Fibroblast of peridontal ligament (primary cell): ENCODE data around the gene FIBP.
A peak's percentile ranks its signal among the peaks of the same experiment; 100 is the strongest.

ENCODE experiments used
- DNase-seq: peaks from one replicate; pipeline ENCODE4 v3.0.0-alpha.2; 2010; ENCODE audit errors: extremely low read depth

The FIBP gene

DNA sequence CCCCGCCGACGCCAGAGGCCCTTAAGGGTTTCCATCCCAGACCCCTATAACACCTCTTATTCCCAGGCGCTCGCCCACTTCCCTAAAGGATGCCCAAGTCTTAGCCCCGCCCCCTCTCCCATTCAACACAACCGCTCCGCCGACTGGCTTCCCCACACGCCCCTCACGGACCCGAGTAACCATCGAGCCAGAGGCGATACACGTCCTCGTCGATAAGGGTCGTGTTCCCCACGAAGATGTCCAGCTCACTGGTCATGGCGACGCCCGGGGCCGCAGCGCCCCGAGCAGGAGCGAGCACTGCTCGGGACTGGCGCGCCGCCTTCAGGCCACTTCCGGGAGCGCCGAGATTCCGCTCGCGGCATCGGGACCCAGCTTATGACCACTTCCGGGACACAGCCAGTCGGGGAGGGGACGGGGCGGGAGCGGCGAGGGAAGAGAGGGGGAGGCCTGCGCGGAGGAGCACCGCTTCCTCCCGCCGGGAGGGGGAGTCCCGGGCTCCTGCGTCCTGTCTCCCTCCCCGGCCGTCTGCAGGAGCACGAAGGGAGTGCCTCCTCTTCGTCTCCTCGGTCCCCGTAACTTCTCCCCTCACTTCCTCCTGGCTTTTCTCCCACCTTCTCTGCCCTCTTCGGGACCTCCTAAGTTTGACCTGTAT is at the start of gene FIBP:
Gene FIBP, minus strand, starts transcription at position 309 of the 652 bp plus-strand sequence. Its CDS starts 53 bp downstream, at position 256.
- peak; percentile 93 for DNase-seq

DNA sequence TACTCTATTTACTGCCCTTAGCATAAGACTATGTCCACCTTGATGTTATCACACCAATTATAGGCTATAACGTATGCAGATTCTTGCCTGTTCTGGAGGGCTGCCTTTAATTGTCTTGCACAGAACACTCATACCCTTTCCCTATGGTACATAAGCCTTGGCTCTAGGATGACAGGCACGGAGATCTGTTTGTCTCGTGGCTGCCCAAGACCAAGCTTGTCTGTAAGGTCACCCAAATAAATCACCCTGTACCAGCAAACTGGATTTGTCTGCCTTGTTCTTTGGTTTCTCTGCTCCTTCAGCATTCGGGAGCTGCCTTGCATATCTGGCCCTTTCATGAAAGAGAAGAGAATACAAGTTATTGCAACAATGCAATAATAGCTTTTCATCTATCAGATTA is 49.5 kb upstream of the FIBP start:
- DNase-seq, result no peak

DNA sequence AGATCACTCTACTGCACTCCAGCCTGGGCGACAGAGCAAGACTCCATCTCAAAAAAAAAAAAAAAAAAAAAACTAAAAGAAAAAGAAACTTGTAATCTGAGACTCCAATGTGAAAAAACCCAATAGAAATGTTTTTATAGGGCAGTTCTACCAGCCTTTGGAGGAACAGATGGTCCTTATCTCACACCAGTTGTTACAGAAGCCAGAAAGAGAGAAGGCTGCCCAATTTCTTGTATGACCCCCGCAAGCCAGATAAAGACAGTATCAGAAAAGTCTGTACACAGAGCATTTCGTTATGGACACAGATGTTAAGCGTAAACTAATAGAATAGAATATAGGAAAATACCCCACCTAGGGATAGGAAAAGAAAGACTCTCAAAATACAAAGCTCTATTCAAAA is 45.7 kb upstream of the FIBP start:
- peak; percentile 40 for DNase-seq

DNA sequence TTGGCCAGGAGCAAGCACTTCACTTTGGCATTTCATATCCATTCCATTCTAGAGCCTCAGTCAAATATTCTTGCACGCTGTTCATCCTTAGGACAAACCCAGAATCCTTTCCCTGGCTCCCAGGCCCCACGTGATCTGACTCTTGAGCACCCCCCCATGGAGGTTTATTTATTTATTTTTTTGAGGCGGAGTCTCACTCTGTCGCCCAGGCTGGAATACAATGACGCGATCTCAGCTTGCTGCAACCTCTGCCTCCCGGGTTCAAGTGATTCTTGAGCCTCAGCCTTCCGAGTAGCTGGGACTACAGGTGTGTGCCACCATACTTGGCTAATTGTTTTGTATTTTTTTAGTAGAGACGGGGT is 44.3 kb upstream of the FIBP start:
- peak; percentile 21 for DNase-seq

DNA sequence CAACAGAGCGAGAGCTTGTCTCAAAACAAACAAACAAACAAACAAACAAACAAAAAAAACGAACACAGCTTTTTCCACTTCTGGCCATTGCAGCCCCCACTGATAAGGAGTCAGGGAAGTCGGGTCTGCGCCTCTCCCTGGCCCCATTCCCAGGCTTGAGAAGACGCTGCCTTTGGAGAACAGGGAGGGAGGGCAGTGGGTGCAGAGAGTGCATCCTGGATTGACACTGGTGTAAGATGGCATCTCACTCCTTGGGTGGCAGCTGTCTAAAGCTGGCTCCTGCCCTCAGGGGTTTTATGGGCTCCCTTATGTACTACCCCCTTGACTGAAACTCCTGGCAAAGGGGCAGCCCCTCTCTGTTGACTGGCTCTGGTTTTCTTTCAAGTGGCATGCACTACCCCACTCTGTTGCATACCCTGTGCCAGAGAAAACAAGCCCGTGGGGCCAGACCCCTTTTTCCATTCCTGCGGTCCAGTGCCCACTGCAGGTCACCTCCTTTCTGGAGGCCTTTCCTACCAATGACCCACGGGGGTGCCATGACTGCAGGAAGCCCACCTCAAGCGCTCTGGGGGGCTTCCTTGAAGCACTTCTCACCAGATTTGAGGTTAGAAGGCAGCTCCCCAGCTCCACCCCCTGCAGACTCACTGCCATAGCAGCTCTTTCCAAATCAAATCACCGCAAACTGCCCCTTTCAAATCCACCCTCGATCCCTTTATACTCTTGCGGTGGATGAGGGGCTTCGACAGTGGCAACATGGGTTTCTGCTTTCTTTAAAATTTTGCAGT is 43.7 kb upstream of the FIBP start:
- DNase-seq, result no peak

DNA sequence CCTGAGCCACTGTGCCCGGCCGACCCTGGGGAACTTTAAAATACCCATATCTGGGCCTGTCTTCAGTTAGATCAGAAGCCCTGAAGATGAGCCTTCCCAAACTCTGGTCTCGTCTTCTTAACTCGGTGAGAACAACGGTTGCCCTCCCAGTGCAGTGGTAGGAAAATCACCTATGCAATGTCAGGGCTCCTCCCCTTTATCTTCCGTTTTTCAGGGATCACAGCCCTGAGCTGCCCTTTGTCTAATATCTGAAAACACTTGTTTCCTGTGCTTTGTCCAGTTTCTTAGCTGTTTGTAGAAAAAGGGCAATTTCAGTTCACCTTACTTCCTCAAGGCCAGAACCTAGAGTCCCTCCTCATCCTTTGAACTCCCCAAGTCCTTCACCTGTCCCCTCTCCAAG is 40.4 kb upstream of the FIBP start:
- DNase-seq, result no peak

DNA sequence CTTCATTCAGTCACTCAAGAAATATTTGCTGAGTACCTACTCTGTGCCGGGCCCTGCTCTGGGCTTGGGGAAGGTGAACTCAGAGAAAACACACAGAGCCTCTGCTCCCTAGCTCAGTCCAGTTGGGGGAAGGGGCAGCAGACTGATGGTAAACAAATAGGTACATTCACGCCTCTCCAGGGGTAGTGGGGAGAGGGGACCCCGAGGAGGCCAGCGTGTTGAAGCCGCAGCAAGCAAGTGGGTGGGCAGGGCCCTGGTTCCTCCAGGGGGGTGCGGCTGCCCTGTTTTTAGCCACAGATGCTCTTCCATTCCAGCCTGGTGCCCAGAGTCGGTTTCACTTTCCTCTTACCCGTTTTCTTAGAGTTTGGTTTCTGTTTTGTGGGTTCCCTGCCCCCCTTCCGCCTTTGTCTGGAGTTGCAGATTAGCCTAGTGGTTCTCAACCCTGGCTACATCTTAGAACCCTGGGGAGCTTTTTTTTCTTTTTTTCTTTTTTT is 39.7 kb upstream of the FIBP start:
- peak; percentile 70 for DNase-seq

DNA sequence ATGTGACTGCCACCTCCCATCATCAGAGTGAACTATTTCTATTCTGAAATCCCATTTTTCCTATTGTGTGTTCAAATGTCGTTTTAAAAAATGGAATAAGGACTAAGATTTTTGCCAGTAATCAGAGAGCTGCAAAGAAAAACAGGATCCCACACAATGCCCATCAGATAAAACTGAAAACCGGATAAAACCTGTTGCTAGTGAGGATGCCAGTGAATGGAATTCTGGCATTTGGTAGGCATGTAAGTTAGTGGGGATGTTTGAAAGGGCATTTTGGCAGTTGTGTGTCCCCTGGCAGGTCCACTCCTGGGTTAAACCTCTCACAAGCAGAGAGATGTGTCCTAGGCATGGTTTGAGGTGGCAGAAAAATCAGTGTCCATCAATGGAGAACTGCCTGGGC is 37.1 kb upstream of the FIBP start:
- no peak for DNase-seq

DNA sequence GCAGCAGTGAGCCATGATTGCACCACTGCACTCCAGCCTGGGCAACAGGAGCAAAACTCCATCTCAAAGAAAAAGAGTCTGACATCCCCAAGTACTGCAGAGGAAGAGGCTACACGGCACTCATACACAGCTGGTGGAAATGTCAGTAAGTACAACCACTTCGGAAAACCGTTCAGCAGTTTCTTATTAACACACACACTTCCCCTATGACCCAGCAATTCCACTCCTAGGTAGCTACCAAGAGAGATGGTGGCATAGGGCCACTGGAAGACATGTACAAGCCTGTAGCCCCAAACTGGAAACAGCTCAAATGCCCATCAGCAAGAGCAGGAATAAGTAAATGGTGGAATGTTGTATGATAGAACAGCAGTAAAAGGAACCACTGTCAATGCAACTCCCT is 34.3 kb upstream of the FIBP start:
- no peak for DNase-seq

DNA sequence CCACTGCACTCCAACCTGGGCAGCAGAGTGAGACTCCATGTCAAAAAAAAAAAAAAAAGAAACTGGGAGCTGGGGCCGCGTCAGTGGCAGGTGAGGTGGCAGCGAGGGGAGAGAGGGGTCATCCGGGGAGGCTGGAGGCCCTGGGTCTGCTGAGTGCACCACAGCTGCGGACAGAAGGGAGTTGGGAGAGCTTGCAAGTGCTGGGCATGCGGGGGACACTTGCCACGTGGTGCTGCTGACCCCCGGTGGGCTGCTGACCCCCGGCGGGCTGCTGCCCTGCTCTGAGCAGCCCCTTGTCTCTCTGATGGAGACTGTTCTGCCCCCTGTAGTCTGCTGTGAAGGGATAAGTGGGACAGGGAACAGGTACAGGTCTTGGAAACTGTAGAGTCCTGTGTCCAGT is 33.6 kb upstream of the FIBP start:
- no peak for DNase-seq

DNA sequence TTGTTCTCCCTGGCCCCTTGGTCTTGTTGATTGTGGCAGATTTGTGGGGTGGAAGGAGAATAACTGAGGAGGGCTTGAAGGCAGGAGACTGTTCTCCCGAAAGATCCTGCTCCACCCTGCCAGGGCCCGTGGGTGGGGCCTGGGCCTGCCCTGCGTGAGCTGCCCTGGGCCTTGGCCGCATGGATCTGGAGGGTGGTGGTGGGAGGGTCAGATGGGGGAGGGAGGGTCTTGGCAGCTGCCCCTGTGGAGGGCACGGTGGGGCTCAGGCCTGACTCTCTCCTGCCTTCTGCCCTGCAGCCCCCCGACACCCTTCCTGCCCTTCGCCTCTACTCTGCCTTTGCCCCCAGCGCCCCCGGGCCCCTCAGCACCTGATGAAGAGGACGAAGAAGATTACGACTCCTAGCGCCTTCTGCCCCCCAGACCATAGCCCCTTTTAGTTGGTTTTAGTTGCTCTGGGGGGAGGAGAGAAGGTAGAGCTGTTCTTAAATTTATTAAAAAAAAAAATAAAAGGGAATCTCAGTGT is 32.8 kb upstream of the FIBP start:
- DNase-seq, result no peak

DNA sequence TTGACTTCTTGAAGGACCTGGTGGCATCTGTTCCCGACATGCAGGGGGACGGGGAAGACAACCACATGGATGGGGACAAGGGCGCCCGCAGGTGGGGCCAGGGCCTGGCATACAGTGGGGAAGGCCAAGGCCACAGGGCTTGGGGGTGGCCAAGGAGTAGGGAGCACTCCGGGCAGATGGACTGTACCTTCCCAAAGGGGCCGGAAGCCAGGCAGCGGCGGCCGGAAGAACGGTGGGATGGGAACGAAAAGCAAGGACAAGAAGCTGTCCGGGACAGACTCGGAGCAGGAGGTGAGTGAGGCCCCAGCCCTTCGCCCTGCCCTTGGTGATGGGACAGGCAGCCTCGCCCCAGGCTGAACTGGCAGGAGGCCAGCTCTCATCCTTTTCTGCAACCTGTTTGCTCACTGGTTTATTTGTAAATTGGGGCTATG is 32.1 kb upstream of the FIBP start:
- DNase-seq, result no peak

DNA sequence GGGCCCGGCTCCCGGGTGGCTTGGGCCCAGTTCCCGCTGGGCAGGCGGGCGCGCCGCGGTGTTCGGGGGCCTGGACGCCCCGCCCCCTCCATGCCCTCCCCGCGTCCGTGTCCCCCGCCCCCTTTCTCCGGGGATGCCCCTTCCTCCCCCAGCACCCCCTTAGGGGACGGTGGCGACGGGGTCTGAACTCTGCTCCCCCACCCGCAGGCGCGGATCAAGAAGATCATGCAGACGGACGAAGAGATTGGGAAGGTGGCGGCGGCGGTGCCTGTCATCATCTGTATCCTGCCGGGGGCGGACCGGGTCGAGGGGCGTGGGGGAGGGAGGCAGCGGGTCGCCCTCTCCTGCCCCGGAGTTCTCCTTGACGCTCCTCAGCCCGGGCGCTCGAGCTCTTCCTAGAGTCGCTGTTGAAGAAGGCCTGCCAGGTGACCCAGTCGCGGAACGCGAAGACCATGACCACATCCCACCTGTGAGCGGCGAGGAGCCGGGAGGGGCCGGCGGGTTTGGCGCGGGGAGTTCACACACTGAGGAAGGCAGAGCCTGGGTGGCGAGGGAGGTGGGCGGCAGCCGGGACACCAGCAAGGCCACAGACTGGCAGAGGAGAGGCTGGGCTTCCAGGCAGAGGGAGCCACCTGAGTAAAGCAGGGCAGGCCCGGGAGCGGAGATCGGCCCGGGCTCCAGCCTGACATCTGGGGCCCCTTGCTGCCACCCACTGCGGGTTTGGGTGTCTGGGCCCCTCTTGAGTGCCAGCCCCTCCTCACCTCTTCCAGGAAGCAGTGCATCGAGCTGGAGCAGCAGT is 31.5 kb upstream of the FIBP start:
- DNase-seq, result no peak

DNA sequence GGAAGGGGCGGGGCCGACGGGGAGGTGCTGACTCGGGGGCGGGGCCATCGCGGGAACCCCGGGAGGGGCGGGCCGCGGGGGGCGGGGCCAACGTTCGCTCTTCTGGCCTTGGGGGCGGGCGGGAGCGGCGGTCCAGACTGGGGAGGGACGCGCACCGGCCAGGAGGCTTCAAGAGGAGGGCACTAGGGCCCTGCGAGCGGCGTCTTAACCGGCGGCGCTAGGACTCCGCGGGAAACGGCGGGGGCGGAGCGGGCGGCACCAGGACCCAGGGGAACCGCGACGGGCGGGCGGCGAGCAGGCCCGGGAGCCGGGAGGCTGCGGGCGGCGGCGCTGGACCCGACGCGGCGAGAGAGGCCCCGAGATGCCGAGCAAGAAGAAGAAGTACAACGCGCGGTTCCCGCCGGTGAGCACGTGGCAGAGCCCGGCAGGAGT is 30.9 kb upstream of the FIBP start, which contains the start of gene DRAP1:
Gene DRAP1, plus strand, starts transcription at position 286 of the 432 bp plus-strand sequence. Its CDS starts 76 bp downstream, at position 362.
- DNase-seq, result peak; percentile 96

DNA sequence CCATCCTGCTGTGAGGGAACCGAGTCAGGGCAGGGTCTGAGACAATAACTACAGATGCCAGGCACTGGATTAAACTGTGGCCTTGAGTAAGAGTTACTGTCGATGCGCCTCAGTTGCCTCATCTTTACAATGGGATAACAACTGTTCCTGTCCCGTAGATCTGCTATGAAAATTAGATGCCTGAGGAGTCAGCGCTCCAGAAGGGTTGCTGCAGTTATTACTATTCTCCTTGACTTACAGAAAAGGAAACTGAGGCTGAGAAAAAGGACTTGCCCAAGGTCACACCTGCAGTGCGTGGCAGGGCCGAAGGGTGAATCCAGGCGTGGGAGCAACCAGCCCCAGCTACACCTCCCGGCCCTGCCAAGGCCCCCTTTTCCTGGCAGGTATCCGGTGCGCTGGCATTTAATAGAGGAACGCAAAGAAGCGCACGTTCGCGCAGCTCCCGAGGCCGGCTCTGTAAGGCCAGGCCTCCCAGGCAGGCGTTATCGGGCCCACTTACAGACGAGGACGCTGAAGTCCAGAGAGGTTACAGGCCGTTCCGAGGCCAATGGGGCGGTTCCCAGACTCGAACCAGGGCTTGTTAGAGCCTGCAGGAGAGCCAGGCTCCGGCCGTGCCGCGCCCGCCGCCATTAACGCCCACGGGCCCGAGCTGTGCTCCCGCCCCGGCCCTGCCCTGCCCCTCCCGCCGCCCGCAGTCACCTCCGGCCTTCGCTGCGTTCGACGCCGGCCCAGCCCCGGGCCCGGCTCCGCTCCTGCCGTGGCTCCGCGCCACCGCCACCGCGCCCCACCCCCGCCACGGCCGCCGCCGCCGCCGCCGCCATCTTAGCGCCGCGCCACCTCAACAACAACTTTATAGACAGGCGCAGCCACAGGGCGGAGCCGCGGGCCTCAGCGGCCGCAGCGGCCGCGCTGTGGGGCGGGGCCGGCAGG is 30.2 kb upstream of the FIBP start, which contains the start of gene C11orf68:
Gene C11orf68, minus strand, starts transcription at position 852 of the 930 bp plus-strand sequence. Its CDS starts 31 bp downstream, at position 821.
- peak; percentile 28 for DNase-seq

DNA sequence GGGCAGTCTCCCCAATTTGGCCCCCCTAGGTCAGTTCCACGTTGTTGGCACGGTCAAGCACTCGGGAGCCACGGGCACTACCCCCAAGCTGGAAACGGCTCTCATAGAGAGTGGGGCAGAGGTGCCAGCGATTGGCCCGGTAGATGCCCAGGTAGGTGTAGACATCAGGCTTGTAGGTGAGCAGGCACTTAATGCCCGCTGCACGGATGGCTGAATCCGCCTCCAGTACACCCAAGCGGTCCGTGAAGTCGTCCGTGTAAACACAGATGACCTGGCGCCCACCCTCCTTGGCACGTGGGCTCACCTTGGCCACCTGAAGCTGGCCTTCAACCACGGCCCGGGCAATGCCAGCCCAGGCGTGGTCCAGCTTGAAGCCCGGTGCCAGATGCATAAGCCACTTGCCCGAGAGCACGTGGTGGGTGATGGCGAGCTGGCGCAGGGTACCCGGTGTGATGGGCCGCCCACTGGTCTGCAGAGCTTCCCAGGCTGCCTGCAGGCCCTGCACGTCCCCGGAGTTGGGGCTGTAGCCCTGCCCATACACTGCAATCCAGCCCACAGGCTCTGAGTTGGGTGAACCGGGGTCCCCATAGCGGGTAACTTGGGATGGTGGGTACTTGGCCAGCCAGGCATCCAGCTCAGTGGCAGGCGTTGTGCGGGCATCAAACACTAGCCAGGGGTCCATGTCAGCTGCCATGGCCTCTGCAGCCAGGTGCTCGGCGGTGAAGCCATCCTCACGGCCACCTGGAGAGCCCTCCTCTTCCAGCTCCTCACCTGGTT is 29.4 kb upstream of the FIBP start:
- DNase-seq, result no peak

DNA sequence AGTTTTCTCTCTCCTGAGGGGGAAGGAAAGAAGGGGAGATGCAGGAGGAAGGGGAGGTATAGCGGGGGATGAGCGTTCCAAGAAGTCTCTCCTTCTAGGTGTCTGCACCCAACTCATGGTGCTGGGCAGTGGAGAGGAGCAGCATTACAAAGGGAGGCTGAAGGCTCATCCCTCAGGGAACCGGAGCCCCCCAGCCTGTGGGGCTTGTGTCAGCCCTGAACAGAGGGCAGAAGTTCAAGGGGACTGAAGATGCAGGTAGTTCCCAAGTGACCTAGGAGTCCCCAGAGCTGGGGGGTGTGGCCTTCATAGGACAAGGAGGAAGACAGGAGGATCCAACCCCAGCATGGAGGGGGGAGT is 28.8 kb upstream of the FIBP start:
- no peak for DNase-seq

DNA sequence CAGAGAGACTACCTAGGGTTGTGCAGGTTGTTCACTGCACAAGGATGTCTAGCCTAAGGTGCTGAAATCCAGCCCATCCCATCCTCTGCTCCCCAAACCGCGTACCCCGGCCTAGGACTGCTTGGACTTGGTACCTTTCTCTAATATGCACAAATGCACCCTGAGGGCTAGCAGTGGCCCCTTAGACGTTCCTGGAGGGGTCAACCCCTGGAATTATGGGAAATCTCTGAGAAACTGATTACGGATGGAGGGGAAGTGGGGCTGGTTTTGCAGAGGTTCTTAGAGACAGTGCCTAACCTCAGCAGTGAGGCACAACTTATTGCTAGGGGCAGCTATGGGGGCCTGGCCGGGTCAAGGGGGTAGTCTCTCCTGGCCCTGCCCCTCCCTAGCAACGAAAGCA is 28.1 kb upstream of the FIBP start:
- DNase-seq, result no peak

DNA sequence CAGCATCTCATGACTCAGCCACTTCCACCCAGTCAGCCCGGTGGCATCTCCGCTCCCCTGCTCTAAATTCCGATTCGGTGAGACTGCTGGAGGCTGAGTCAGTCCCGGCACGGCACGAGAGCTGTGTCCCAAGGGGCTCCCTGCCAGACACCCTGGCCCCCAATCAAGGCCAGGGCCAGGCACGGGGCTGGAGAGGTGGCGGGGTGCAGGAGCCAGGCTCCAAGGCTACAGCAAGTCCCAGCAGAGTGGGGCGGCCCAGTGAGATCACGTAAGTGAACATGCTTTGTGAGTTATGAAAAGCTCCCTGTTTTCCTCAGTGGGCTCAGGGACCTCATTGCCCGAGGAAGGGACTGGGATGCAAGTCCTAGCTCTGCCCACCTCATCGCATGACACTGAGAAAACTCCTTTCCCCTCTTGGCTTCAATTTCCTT is 27.6 kb upstream of the FIBP start:
- DNase-seq, result peak; percentile 96
